ACC112 (cell line): ENCODE data around the gene LAGE3.
A peak's percentile ranks its signal among the peaks of the same experiment; 100 is the strongest.

Experiments
- H2AFZ ChIP-seq: fragments of 200-600 bp; sonication (generic); one replicate; pipeline ENCODE4 v1.6.0; 2017; ENCODE audit warnings: antibody characterized with exemption, low read length; ENCODE audit not compliant: unreplicated experiment
- H3K27ac ChIP-seq: fragments of 200-600 bp; sonication (generic); 2 replicates; pipeline ENCODE4 v1.5.1; 2014; ENCODE audit warnings: low read depth, mild to moderate bottlenecking, antibody characterized with exemption, low read length, moderate library complexity
- H3K27me3 ChIP-seq: fragments of 200-600 bp; sonication (generic); 2 replicates; pipeline ENCODE4 v1.6.1; 2014; ENCODE audit warnings: mild to moderate bottlenecking, antibody characterized with exemption, low read length, moderate library complexity, mixed read lengths; ENCODE audit not compliant: insufficient read depth
- H3K36me3 ChIP-seq: fragments of 200-600 bp; sonication (generic); 2 replicates; pipeline ENCODE4 v1.6.1; 2016; ENCODE audit warnings: mild to moderate bottlenecking, antibody characterized with exemption, low read length, moderate library complexity, mixed read lengths; ENCODE audit not compliant: insufficient read depth
- H3K4me1 ChIP-seq: fragments of 200-600 bp; sonication (generic); one replicate; pipeline ENCODE4 v1.6.1; 2016; ENCODE audit warnings: low read length, mixed read lengths; ENCODE audit not compliant: insufficient read depth, unreplicated experiment, control insufficient read depth
- H3K4me3 ChIP-seq: fragments of 200-600 bp; sonication (generic); 2 replicates; pipeline ENCODE4 v1.5.1; 2014; ENCODE audit warnings: mild to moderate bottlenecking, low read depth, low read length
- H3K79me2 ChIP-seq: fragments of 200-600 bp; sonication (generic); one replicate; pipeline ENCODE4 v1.6.0; 2016; ENCODE audit warnings: low read length; ENCODE audit not compliant: control insufficient read depth, unreplicated experiment, insufficient read depth

The LAGE3 gene

GRCh38 chrX:154513716-154514115, 34.6 kb upstream of the LAGE3 start:
- H3K79me2 ChIP-seq = peaks cover 8% of the 10 kb centered on the region

GRCh38 chrX:154512879-154513553, 33.9 kb upstream of the LAGE3 start:
- Histone ChIP-seq H3K79me2 (peaks cover 8% of the 10 kb centered on the region), H3K36me3 (no peaks in the 10 kb centered on the region), H2AFZ (no peak overlapping the region), H3K4me3 (no peak overlapping the region), H3K4me1 (no peaks in the 10 kb centered on the region), H3K27ac (no peak overlapping the region), H3K27me3 (no peaks in the 10 kb centered on the region)

More at GRCh38 chrX:154513716-154514115, 34.6 kb upstream of the LAGE3 start:
- H3K36me3 ChIP-seq = no peaks in the 10 kb centered on the region
- no peaks in the 10 kb centered on the region for H3K27me3 ChIP-seq
- H2AFZ ChIP-seq = no peak overlapping the region
- H3K4me1 ChIP-seq = no peaks in the 10 kb centered on the region
- H3K27ac ChIP-seq = no peak overlapping the region
- H3K4me3 ChIP-seq = no peak overlapping the region

DNA sequence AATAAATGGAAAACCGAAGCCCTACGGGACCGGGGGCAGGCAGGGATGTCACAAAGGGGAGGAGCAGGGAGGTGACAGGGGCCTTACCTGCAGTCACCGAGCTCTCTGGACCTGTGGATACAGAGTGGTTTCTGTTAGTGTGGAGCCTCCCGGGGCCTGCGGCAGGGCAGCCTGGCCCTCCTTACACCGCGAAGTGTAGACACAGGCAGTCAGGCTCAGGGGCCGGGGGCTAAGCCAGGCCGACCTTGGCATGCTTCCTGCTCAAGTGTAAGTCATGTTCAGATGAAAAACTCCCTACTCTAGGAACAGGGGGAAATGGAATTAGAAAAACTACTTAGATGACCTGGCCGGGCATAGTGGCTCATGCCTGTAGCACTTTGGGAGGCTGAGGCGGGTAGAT, 32.7 kb upstream of the LAGE3 start:
- Histone ChIP-seq H3K27ac (no peak overlapping the region), H2AFZ (no peak overlapping the region), H3K79me2 (peaks cover 8% of the 10 kb centered on the region), H3K27me3 (no peaks in the 10 kb centered on the region), H3K4me1 (no peaks in the 10 kb centered on the region), H3K36me3 (no peaks in the 10 kb centered on the region), H3K4me3 (no peak overlapping the region)

- Histone ChIP-seq H3K79me2 (no peaks in the 10 kb centered on the region), H2AFZ (no peak overlapping the region), H3K4me1 (peaks cover 12% of the 10 kb centered on the region), H3K4me3 (no peak overlapping the region), H3K27me3 (no peaks in the 10 kb centered on the region), H3K27ac (no peak overlapping the region), H3K36me3 (no peaks in the 10 kb centered on the region)
Measured at GRCh38 chrX:154509455-154509854, 30.4 kb upstream of the LAGE3 start.

- H3K79me2 ChIP-seq = no peaks in the 10 kb centered on the region
- no peak overlapping the region for H2AFZ ChIP-seq
- H3K36me3 ChIP-seq = no peaks in the 10 kb centered on the region
- no peak overlapping the region for H3K27ac ChIP-seq
- no peak overlapping the region for H3K4me3 ChIP-seq
- H3K4me1 ChIP-seq = peaks cover 12% of the 10 kb centered on the region
- H3K27me3 ChIP-seq = no peaks in the 10 kb centered on the region
Measured at GRCh38 chrX:154508384-154508745, 29.3 kb upstream of the LAGE3 start.

GRCh38 chrX:154507673-154508383, 28.7 kb upstream of the LAGE3 start:
- Histone ChIP-seq H3K79me2 (no peaks in the 10 kb centered on the region), H2AFZ (no peak overlapping the region), H3K27me3 (no peaks in the 10 kb centered on the region), H3K36me3 (no peaks in the 10 kb centered on the region), H3K4me1 (peaks cover 12% of the 10 kb centered on the region), H3K4me3 (no peak overlapping the region), H3K27ac (no peak overlapping the region)

DNA sequence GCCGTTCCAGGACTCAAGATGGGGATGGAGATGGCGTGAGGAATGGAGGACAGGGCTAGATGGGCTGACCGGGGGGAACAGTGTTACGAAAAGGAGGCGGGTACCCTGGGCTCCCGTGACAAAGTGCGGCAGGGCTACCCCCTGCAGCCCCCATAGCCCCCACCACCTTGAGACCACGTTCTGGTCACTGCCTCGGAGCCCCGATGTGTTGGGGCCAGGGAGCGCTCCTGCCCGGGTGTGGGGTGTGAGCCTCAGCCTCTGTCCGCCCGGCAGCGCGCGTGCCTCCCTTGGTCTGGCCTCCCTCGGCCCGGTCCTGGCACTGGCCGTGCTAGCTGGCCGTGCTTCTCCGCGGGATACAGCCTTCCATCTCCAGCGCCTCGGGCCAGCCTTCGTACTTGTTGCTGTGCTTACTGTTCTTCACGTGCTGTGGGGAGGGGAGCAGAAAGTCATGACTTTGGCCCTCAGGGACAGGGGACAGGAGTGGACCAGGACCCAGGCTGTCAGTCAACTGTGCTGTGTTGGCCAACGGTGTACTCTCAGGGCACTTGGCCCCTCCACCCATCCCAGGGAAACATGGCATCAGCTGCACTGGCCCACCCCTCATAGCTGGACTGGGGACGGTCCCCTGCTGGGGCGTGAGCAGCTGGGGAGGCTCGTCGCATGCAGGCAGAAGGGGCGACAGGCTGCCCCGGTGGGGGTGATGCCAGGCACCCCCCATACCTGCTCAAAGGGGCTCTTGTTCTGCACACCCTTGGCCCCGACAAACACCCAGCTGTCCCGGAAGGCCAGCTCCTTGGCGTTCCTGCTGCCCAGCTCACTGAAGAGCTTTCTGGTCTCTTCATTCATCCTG, 27.6 kb upstream of the LAGE3 start:
- Histone ChIP-seq H3K4me1 (peaks cover 12% of the 10 kb centered on the region), H3K27me3 (no peaks in the 10 kb centered on the region), H3K36me3 (no peaks in the 10 kb centered on the region), H3K79me2 (no peaks in the 10 kb centered on the region), H3K4me3 (no peak overlapping the region), H2AFZ (no peak overlapping the region), H3K27ac (no peak overlapping the region)

DNA sequence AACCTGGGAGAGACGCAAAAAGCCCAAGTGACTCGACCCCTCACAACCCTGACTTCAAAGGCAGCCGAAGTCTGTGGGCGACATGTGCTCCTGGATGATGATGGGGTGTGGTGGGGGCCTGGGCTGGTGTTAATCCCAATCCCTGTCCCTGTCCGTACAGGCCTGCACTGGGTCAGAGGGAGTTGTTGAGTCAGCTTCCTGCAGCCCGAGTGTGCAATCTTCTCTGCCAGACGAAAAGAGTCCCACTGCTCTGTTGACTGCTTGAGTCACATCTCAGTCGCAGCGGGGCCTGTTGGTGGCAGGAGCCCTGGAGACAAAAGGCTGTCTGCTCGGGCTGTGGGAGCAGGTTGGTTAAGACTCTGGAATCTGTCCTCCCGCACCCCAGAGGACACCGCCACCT, 26.7 kb upstream of the LAGE3 start:
- Histone ChIP-seq H2AFZ (no peak overlapping the region), H3K4me3 (no peak overlapping the region), H3K27me3 (no peaks in the 10 kb centered on the region), H3K36me3 (no peaks in the 10 kb centered on the region), H3K4me1 (peaks cover 12% of the 10 kb centered on the region), H3K79me2 (no peaks in the 10 kb centered on the region), H3K27ac (peak overlapping the region; percentile 52)

DNA sequence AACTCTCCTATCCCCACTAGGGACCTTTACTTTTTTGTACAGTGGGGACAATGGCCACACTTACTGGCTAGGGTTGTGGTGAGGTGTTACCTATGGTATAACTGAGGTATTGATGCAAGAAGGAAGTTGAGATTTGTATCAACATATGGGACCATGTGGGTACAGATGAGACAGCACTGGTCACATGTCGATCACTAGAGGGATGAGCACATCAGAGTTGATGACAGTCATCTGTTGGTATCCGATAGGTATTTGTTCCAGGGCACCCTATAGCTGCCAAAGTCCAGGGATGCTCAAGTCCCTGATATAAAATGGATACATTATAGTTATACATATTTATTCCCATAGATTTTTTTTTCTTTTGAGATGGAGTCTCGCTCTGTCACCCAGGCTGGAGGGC, 23.9 kb upstream of the LAGE3 start:
- H2AFZ ChIP-seq = no peak overlapping the region
- no peaks in the 10 kb centered on the region for H3K36me3 ChIP-seq
- no peak overlapping the region for H3K27ac ChIP-seq
- H3K4me3 ChIP-seq = no peak overlapping the region
- peaks cover 12% of the 10 kb centered on the region for H3K4me1 ChIP-seq
- H3K79me2 ChIP-seq = no peaks in the 10 kb centered on the region
- H3K27me3 ChIP-seq = no peaks in the 10 kb centered on the region

- H3K79me2 ChIP-seq = no peaks in the 10 kb centered on the region
- H3K4me1 ChIP-seq = peaks cover 13% of the 10 kb centered on the region
- no peaks in the 10 kb centered on the region for H3K36me3 ChIP-seq
- H3K27ac ChIP-seq = no peak overlapping the region
- H2AFZ ChIP-seq = no peak overlapping the region
- no peak overlapping the region for H3K4me3 ChIP-seq
- H3K27me3 ChIP-seq = no peaks in the 10 kb centered on the region
Measured at GRCh38 chrX:154502098-154502497, 23.0 kb upstream of the LAGE3 start.
